ENCODE results near the gene LRBA.

GRCh38 chr4:150384249-150384648, 630.8 kb downstream of the LRBA start:
- TF ChIP-seq CTCF (IDR thresholded peaks at IDR 0.05; ENCODE audit: low read depth, low read length, poor library complexity, severe bottlenecking) (no peak), EZH2phosphoT487 (IDR thresholded peaks at IDR 0.05; ENCODE audit: borderline replicate concordance, low read length) (no peak)
